ENCODE results near the gene SPEF1.
"Not testable (repeated sequence)": the region's sequence is repeated elsewhere in the genome, so short reads cannot be mapped to it uniquely, and the experiment has no call there.

SPEF1 gene

DNA sequence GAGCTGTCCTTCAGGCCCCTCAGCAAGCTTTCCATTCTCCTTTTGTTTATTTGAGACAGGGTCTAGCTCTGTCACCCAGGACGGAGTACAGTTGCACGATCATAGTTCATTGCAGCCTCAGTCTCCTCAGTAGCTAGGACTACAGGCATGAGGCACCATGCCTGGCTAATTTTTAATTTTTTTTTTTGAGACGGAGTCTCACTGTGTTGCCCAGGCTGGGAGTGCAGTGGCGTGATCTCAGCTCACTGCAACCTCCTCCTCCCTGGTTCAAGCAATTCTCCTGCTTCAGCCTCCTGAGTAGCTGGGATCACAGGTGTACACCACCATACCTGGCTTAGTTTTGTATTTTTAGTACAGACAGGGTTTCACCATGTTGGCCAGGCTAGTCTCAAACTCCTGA, 8.0 kb upstream of the SPEF1 start:
- in situ Hi-C loops (cut with HindIII; ENCODE audit: low sequenced_read_pairs), result not testable (repeated sequence)

GRCh38 chr20:3788685-3789155, 7.5 kb upstream of the SPEF1 start:
- in situ Hi-C loops (cut with HindIII; ENCODE audit: low sequenced_read_pairs), result no loop called here

DNA sequence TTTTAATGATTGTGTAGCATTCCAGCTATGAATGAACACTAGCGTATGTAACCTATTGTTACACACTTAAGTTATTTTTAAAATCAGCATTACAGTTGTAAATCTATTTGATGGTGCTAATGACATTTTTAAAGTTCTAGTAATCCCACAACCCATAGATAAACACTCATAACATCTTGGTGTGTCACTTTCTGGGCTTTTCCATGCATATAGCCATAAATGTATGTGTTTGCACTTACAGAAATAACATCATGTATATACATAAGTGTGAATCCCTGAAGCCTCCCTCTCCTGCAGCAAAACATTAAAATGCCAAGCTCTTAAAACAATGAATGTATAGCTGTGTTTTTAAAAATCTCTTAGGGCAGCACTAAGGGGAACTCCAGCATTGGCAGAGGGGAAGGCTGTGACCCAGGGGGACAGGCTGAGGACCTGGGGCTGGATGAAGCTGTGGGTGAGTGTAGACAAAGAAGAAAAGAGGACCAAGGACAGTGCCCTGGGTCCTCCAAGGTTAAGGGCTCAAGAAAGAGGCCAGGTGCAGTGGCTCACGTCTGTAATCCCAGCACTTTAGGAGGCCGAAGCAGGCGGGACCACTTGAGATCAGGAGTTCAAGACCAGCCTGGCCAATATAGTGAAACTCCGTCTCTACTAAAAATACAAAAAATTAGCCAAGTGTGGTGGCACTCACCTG, 6.2 kb upstream of the SPEF1 start:
- in situ Hi-C loops (cut with HindIII; ENCODE audit: low sequenced_read_pairs), result no loop called here

DNA sequence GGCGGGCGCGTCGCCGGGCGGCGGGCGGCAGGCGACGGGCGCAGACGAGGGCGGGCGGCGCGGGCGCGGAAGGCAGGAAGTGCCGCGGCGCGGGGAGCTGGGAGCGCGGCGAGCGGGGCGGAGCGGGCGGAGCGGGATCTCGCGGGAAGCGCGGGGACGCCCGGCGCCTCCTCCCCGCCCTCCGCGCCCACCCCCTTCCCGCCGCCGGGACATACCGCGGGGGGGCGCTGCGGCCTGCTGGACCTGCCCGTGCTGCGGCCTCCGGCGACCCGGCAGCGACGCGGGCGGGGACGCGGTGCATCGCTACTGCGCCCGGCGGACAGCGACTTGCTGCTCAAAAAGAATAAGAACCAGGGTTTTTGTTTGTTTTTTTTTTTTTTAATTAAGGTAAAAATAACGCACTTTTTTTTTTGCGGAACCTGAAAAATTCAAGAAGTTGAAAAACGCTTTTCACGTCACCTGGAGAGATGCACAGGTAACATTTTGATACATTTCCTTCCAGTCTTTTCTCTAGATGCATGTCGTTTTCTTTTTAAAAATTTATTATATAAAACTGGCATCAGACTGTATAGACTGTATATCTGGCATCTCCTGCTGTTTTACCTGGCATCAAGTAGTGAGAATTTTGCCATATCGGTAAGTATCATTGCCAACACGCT, 5.5 kb upstream of the SPEF1 start, which contains the start of gene CENPB:
Gene CENPB (minus strand): TSS at position 76 of the 659 bp plus-strand sequence. CDS start 257 bp downstream, outside the sequence.
- in situ Hi-C loops (cut with HindIII; ENCODE audit: low sequenced_read_pairs), result no loop called here

DNA sequence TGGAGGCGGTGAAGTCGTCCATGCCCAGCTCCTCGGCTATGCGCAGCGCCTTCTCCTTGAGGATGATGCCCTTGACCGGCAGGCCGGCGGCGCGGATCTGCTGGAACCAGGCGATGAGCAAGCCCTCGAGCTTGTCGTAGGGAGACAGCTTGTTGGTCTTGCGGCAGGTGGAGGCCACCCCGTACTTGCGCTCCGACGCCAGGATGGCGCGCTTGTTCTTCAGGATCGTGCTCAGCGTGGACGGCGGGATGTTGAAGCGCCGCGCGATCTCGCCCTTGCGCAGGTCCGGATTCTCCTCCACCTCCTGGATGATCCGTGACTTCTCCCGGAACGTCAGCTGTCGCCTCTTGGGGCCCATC, 4.9 kb upstream of the SPEF1 start:
- in situ Hi-C loops (cut with HindIII; ENCODE audit: low sequenced_read_pairs), result no loop called here

DNA sequence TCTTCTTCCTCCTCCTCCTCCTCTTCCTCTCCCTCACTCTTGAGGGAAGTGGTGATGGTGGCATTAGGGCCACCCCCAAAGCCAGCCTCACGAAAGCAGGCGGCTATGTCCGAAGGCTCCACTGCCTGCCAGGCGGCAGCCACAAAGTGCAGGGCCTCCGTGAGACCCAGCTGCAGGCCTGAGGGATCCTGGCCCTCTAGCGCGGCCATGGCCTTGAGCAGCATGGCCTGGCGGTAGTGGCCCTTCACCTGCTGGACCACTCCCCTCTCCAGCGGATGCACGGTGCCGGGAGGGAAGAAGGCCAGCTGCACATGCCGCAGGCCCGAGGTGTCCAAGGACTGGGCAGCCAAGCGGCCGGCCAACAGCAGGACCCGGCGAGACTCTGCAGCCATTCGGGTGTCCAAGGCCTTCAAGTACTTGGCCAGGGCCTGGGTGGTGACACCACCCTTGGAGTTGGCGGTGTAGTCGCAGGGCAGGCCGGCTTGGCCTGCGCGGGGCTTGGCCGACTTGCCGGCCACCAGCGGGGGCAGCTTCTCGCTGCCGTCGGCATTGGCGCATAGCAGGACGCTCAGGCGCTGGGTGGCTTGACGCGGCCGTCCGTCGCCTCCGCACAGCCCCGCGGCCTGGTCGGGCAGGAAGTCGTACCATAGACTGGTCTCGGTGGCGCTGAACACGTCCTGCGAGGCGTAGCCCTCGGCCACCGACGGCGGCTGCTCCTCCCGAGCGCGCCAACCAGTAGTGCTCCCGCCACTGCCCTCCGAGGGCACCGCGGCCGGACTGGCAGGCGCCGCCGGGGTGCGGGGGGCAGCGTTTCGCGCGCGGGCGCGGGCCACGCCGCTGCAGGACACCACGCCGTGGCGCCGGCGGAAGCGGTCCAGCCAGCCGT, 4.2 kb upstream of the SPEF1 start:
- in situ Hi-C loops (cut with HindIII; ENCODE audit: low sequenced_read_pairs), result no loop called here

- in situ Hi-C loops (cut with HindIII; ENCODE audit: low sequenced_read_pairs), result no loop called here
Observed at GRCh38 chr20:3784863-3785239, 3.6 kb upstream of the SPEF1 start.

DNA sequence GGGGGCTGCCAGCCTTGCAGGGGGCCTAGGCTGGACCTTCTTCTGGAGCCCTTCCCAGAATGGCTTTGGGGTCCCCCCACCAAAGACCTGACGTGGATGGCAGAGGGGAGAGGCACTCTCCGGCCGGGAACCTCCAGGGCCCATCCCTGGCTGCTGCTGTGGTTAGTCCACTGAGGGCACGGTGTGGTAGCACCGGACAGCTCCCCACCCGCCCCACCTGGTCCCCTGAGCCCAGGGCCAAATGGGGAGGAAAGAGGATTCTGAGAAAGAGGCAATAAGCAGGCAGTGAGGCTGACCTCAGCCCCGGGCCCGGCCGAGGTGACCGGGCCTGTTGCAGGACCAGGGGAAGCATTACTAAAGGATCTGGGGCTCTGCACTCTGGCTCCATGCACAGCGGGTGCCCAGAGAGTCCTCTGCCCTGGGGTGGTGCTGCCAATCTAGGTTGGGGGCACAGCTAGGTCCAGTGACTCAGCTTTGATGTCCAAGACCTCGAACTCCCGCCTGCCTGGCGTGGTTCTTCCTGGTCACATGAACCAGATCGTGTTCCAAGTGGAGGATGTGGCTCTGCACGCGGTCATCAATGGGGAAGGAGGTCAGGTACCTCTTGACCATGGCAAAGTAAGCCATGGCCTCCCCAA, 3.1 kb upstream of the SPEF1 start:
- in situ Hi-C loops (cut with HindIII; ENCODE audit: low sequenced_read_pairs), result no loop called here

DNA sequence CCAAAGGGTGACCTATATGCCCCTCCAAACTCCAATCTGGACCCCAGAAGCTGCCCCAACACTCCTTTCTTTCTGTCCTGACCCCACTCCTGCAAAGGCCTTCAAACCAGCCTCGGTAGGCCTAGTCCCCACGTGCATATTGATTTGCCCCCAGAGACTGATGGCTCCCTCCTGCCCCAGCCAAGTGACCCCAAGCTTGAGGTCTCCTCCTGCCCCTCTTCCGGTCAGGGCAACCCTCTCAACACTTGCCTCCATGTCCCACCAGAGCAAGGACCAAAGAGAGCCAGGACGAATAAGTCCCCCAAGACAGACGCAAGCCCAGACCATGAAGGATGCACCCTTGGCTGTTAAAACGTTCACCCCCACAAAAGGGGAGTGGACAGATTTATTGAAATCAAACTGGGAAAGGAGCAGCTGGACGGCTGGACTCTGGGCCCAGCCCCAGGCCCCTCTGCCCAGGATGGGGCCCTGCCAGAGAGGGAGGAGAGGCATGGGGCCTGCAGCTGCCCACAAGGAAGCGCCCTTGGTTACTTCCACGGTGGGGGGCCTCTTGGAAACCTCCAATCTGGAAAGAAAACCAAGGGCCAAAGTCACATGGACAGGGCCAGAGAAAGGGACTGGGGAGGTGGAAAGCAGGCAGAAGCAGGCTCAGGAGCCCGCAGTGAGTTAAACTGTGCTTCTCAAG, 2.4 kb upstream of the SPEF1 start:
- in situ Hi-C loops (cut with HindIII; ENCODE audit: low sequenced_read_pairs), result no loop called here

- in situ Hi-C loops (cut with HindIII; ENCODE audit: low sequenced_read_pairs), result no loop called here
Observed at GRCh38 chr20:3783068-3783489, 1.8 kb upstream of the SPEF1 start.

DNA sequence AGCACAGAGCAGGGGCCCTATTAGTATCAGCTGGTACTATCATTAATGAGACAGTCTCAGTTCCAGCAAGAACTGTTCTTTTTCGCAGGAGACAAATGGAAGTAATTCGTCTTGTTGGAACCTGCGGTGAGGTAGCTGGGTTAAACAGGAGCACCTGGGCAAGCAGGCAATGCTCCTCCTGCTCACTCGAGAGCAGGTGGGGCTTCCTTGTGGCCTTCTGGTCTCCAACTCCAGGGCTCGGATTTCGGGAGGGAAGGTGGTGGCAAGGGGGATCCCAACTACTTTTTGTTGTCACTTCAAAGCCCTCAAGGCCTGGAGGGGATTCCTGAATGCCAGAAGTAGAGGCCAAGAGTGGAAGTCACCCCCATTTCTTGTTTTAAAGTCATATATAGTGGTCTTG, 1.3 kb upstream of the SPEF1 start:
- in situ Hi-C loops (cut with HindIII; ENCODE audit: low sequenced_read_pairs), result no loop called here

DNA sequence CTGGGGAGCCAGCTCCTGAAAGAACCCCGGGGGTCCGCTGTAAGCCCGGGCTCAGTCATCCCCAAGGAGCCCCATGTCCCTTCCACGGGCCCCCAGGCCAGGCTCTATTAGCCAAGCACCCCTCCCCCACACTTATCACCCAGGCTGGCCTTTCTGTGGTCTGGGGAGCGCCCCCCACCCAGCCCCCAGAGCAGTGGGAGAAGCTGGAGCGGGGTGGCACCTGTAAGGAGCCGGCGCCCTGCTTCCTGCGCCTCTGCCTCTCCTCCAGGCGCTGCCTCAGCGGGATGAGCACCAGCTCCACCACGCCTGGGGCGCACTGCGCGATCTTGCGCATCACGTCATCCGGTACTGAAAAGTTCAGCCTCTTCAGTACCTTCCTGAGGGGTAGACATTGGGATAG, 2.3 kb downstream of the SPEF1 start:
- in situ Hi-C loops (cut with HindIII; ENCODE audit: low sequenced_read_pairs), result no loop called here

DNA sequence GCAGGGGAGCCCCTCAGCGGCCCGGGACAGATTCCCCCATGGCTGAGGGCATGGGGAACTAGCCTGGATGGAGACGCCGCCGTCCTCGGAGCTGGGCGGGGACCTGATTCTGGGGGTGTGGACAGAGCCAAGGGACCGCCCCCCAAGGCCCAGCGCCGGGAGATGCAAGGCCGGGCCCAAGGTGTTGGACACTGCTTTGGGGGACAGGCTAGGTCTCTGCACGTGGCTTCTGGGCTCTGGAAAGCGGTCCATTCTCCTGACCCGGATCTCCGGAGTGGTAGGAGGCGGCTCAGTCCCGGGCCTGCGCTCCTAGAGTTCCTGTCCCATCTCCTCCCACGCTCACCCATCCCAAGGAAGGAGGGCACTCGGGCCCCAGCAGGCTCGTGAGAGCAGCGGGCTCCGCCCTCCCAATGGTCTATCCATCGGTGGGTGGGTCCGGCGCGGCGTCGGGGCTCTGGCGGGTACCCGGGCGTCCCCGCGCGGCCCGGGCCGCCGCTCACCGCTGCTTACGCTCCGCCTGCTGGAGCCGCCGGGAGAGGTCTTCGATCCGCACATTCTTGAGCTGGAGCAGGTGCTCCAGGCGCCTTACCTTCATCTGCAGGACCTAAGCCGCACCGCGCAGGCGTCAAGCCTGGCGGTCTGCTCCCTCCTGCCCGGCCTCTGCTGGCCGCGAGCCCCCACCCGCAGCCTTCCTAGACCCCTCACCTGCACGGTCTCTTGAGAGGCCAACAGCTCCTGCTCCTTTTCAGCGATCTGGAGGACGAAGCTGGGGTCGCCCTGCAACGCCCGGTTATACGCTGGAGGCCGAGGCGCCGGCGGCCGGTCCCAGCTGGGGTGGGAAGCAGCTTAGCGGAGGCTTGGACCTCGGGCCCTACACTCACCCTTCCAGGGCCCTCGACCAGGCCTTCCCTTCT, 3.3 kb downstream of the SPEF1 start:
- in situ Hi-C loops (cut with HindIII; ENCODE audit: low sequenced_read_pairs), result no loop called here

- in situ Hi-C loops (cut with HindIII; ENCODE audit: low sequenced_read_pairs), result no loop called here
Observed at GRCh38 chr20:3777381-3777715, 3.9 kb downstream of the SPEF1 start.

GRCh38 chr20:3775457-3776108, 5.7 kb downstream of the SPEF1 start:
- in situ Hi-C loops (cut with HindIII; ENCODE audit: low sequenced_read_pairs), result no loop called here

DNA sequence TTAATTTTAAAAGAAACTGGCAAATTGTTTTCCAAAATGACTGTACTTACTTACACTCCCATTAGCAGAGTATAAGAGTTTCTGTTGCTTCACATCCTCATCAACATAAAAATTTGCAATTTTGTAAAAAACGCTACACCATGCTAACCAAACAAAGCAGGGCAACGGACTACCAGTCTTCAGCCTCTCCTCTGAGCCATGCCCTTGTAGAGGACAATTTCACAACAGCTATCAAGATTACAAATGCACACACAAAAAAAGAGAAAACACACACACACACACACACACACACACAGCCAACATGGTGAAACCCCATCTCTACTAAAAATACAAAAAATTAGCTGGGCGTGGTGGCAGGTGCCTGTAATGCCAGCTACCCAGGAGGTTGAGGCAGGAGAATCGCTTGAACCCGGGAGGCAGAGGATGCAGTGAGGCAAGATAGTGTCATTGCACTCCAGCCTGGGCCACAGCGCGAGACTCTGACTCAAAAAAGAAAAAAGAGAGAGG, 9.6 kb downstream of the SPEF1 start:
- in situ Hi-C loops (cut with HindIII; ENCODE audit: low sequenced_read_pairs), result no loop called here

DNA sequence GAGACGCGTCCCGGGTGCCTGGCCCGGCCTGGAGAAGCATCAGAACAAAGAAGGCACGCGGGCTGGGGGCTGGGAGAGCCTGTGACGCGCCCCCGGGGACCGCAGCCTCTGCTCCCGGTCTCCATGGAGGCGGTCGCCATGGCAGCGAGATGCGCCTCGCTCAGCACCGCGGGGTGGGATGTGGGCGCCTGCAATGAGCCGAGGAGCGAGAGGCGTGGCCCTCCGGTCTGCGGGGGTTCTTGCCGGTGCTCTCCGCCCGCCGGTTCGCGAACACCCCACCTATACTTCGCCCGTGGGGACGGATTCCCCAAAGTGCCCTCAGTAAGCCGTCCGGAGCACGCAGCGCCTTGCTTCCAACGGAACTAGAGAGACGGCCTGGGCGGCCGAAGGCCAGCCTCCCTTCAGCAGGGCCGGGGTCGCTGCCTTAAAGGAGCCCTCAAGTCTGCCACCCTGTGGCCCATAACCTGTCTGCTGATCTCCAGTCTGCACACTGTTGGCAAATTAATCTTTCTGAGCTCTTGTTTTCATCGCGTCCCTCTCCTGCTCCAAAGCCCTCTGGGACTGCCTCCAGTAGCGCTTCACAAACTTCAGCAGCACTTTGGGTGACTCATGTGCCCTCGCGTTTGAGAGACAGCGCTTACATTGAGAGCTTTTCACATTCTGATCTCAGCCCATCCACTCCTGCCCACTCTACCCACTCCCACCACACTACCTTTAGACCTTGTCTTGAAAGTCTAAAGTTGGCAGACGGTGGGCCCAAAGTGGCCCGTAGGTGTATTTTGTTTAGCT, 12.7 kb downstream of the SPEF1 start:
- in situ Hi-C loops (cut with HindIII; ENCODE audit: low sequenced_read_pairs), result no loop called here
